K562 (cell line): ENCODE measurements around the gene XPR1. TPM values are rescaled to one million over a fixed set of nuclear protein-coding genes. Genes with fewer than 3 reads are reported as not detected.
A peak's percentile ranks its signal among the peaks of the same experiment; 100 is the strongest.

Experiments
- CBFA2T3 ChIP-seq: fragments of 450-650 bp; IDR thresholded peaks from 2 replicates; pipeline ENCODE4 v1.6.1; 2017
- DDX20 ChIP-seq: fragments of 450-650 bp; IDR thresholded peaks from 2 replicates; pipeline ENCODE4 v1.6.1; 2016; ENCODE audit warnings: missing genetic modification characterization, low read depth, mild to moderate bottlenecking, missing compliant biosample characterization, moderate library complexity
- FOSL1 ChIP-seq: fragments of 200-800 bp; sonication (Bioruptor generic); conservative IDR thresholded peaks from 2 replicates; pipeline ENCODE4 v1.6.1; 2016; ENCODE audit warnings: missing genetic modification characterization, missing compliant biosample characterization
- GABPB1 ChIP-seq: sonication (generic); formaldehyde crosslinking; IDR thresholded peaks from 2 replicates; pipeline ENCODE4 v1.8.0; 2022; ENCODE audit warnings: mild to moderate bottlenecking, missing genetic modification reagents
- LCOR ChIP-seq: sonication (generic); formaldehyde crosslinking; IDR thresholded peaks from 2 replicates; pipeline ENCODE4 v1.8.0; 2022; ENCODE audit warnings: mild to moderate bottlenecking, missing genetic modification reagents
- MAFK ChIP-seq: IDR thresholded peaks from 2 replicates; pipeline ENCODE4 v1.6.1; 2011; ENCODE audit warnings: low read length, improper control_type of control experiment
- MAZ ChIP-seq, 2 experiments: fragments of 450-650 bp in 1 of 2; sonication (generic) in 1 of 2; formaldehyde crosslinking; IDR thresholded peaks in 1 of 2; conservative IDR thresholded peaks in 1 of 2; 2 replicates each; pipeline versions ENCODE4 v1.4.0 to v1.5.0; 2020; ENCODE audit warnings: mild to moderate bottlenecking in 1 of 2, missing genetic modification reagents in 1 of 2
- MYBL2 ChIP-seq, 2 experiments: fragments of 450-650 bp in 1 of 2; sonication (generic) in 1 of 2; formaldehyde crosslinking in 1 of 2; IDR thresholded peaks; 2 replicates each; pipeline versions ENCODE4 v1.6.1 to v1.8.1; 2017 to 2022; ENCODE audit warnings: borderline replicate concordance in 1 of 2, inconsistent platforms in 1 of 2, low read depth in 1 of 2, mild to moderate bottlenecking in 1 of 2, missing genetic modification reagents in 1 of 2, moderate library complexity in 1 of 2
- NKRF ChIP-seq: fragments of 450-650 bp; IDR thresholded peaks from 2 replicates; pipeline ENCODE4 v1.6.1; 2016; ENCODE audit warnings: borderline replicate concordance
- NR2C2 ChIP-seq, 2 experiments: fragments of 200-800 bp in 1 of 2; sonication (Bioruptor generic) in 1 of 2; sonication (generic) in 1 of 2; formaldehyde crosslinking in 1 of 2; IDR thresholded peaks; 2 replicates each; pipeline versions ENCODE4 v1.6.1 to v1.8.0; 2016 to 2022; ENCODE audit warnings: mild to moderate bottlenecking in 1 of 2, missing compliant biosample characterization in 1 of 2, missing genetic modification characterization in 1 of 2, missing genetic modification reagents in 1 of 2
- PYGO2 ChIP-seq: fragments of 450-650 bp; IDR thresholded peaks from 2 replicates; pipeline ENCODE4 v1.6.1; 2016; ENCODE audit warnings: mild to moderate bottlenecking, missing genetic modification characterization, moderate library complexity, missing compliant biosample characterization
- RBM25 ChIP-seq: fragments of 200-400 bp; formaldehyde crosslinking; IDR thresholded peaks from 2 replicates; pipeline ENCODE4 v1.6.1; 2018; ENCODE audit warnings: low read length, low read depth, moderate library complexity; ENCODE audit not compliant: severe bottlenecking
- RCOR1 ChIP-seq, 2 experiments: IDR thresholded peaks; 2 replicates each; pipeline ENCODE4 v1.6.1; 2012; ENCODE audit warnings: low read depth in 2 of 2, low read length in 2 of 2, borderline replicate concordance in 1 of 2, improper control_type of control experiment in 1 of 2
- SREBF1 ChIP-seq: fragments of 150-350 bp; IDR thresholded peaks from 2 replicates; pipeline ENCODE4 v1.6.1; 2014; ENCODE audit warnings: antibody characterized with exemption, low read depth, low read length, borderline replicate concordance
- STAT5A ChIP-seq: IDR thresholded peaks from 2 replicates; pipeline ENCODE4 v1.6.1; 2012; ENCODE audit warnings: low read length, inconsistent platforms, borderline replicate concordance
- TCF3 ChIP-seq: sonication (generic); formaldehyde crosslinking; IDR thresholded peaks from 2 replicates; pipeline ENCODE4 v1.4.0; 2020; ENCODE audit warnings: mild to moderate bottlenecking, missing genetic modification reagents
- ZC3H11A ChIP-seq: IDR thresholded peaks from 2 replicates; pipeline ENCODE4 v1.6.1; 2012; ENCODE audit warnings: low read depth, low read length, improper control_type of control experiment
- ZFP36 ChIP-seq: fragments of 150-350 bp; IDR thresholded peaks from 2 replicates; pipeline ENCODE4 v1.6.1; 2018; ENCODE audit warnings: low read length, low read depth; ENCODE audit not compliant: partially characterized antibody
- ZNF224 ChIP-seq: sonication (generic); formaldehyde crosslinking; IDR thresholded peaks from 2 replicates; pipeline ENCODE4 v1.8.0; 2022; ENCODE audit warnings: mild to moderate bottlenecking, missing genetic modification reagents
- ZNF282 ChIP-seq: sonication (generic); formaldehyde crosslinking; IDR thresholded peaks from 2 replicates; pipeline ENCODE4 v1.8.1; 2023; ENCODE audit warnings: missing genetic modification reagents
- ZNF431 ChIP-seq: sonication (generic); formaldehyde crosslinking; IDR thresholded peaks from 2 replicates; pipeline ENCODE4 v1.8.0; 2022; ENCODE audit warnings: mild to moderate bottlenecking, missing genetic modification reagents
- ZNF512 ChIP-seq: IDR thresholded peaks from 2 replicates; pipeline ENCODE4 v1.6.1; 2016; ENCODE audit warnings: missing genetic modification characterization, missing compliant biosample characterization
- polyA plus RNA-seq, 8 experiments: library from polyadenylated mRNA; depleted of rRNA in 4 of 8; stranded (reverse) in 5 of 8; unstranded in 3 of 8; fragments of >200 nt; fragmentation: Nextera tagmentation in 2 of 8; fragmentation: Illumina TruSeq in 1 of 8; extraction: Ambion mirVana in 2 of 8; extraction: Trizol in 1 of 8; gene quantifications; 2 replicates each; pipeline versions ENCODE4 v1.2.1 to v1.2.3, GENCODE V29; 2011 to 2014; ENCODE audit warnings: inconsistent platforms in 1 of 8, missing spikeins in 1 of 8
- total RNA-seq, 7 experiments: library from RNA; depleted of rRNA in 6 of 7; stranded (reverse); fragments of >200 nt in 6 of 7; fragmentation: Illumina TruSeq in 2 of 7; extraction: Trizol in 2 of 7; gene quantifications; 2 replicates each; pipeline versions ENCODE4 v1.2.1 to v1.2.3, GENCODE V29; 2011 to 2021; ENCODE audit warnings: low replicate concordance in 1 of 7

Gene XPR1
- total and polyA plus RNA-seq, 9 of the 15 experiments (the other 6 are each of a cell fraction or from before 2014, with no cell fraction given) = 3.0 to 66.2 (median 38.6) TPM

DNA sequence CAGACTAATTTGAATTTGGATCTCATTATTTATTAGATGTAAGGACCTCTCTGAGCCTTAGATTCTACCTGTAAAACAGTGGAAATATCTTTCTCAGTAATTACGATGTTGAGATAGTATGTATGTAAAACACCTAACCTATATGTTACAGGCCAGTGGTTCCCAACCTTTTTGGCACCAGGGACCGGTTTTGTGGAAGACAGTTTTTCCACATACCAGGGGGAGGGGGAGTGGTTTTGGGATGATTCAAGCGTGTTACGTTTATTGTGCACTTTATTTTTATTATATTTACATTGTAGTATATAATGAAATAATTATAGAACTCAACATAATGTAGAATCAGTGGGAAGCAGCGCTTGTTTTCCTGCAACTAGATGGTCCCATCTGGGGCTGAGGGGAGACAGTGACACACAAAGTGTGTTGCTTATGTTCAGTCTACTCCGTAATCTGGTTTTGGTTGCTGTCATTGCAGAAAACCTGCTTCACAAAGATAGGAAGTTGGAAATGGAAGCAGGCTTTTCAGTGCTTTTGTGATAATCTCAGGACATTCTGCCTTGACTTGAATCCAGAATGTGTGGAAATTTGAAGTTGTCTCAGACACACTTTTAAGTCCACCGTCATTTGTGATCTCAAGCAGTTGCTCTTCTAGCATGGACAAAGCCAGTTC lies 12.8 kb downstream of the XPR1 start (continued):
- TF ChIP-seq MYBL2 (IDR thresholded peaks at IDR 0.05; ENCODE audit: low read depth) (no peak), MYBL2 (CRISPR knock-in tag; IDR thresholded peaks at IDR 0.05; ENCODE audit: borderline replicate concordance) (no peak), TCF3 (CRISPR knock-in tag) (peak; percentile 80), ZNF431 (no peak), ZFP36 (no peak), GABPB1 (no peak), ZNF512 (tag) (no peak), PYGO2 (tag) (no peak), RBM25 (no peak), ZC3H11A (no peak), MAFK (no peak), SREBF1 (no peak), DDX20 (tag) (no peak), FOSL1 (tag) (no peak), LCOR (CRISPR knock-in tag) (no peak), NKRF (no peak), ZNF224 (CRISPR knock-in tag) (no peak), RCOR1 (IDR thresholded peaks at IDR 0.05; ENCODE audit: borderline replicate concordance in 1 of 2, low read depth in 2 of 2, low read length in 2 of 2) (no peak), ZNF282 (CRISPR knock-in tag) (no peak), CBFA2T3 (peak; percentile 84), NR2C2 (CRISPR knock-in tag; IDR thresholded peaks at IDR 0.05) (no peak), NR2C2 (tag; IDR thresholded peaks at IDR 0.05) (no peak), MAZ (CRISPR knock-in tag; conservative IDR thresholded peaks at IDR 0.05 in 1 of 2, IDR thresholded peaks at IDR 0.05 in 1 of 2) (no peak), STAT5A (0 out of 2 replicates have a peak, but pooled peaks have one; percentile 35)
